GM19035 (cell line): ENCODE results near the gene VPS25.

ENCODE experiments used
- ATAC-seq: cut with Tn5 transposase; IDR thresholded peaks from one replicate; pipeline ENCODE4 v1.9.1; 2021; ENCODE audit not compliant: unreplicated experiment

Gene VPS25

GRCh38 chr17:42792545-42792944 lies 19.3 kb downstream of the VPS25 start:
- ATAC-seq: no peak

- ATAC-seq: no peak
Observed at GRCh38 chr17:42795061-42795460, 21.8 kb downstream of the VPS25 start.

- ATAC-seq: no peak
Observed at GRCh38 chr17:42795465-42795864, 22.2 kb downstream of the VPS25 start.

GRCh38 chr17:42796066-42796758 lies 23.0 kb downstream of the VPS25 start:
- ATAC-seq: no peak

GRCh38 chr17:42797067-42798007 lies 24.1 kb downstream of the VPS25 start:
- ATAC-seq: no peak

- ATAC-seq: no peak
Observed at GRCh38 chr17:42798011-42798382, 24.7 kb downstream of the VPS25 start.

- peak; percentile 82 for ATAC-seq
Observed at GRCh38 chr17:42798383-42799380, 25.4 kb downstream of the VPS25 start, which contains the start of the genes CNTD1 and COA3. Gene CNTD1, plus strand, starts transcription at chr17:42798861. Its CDS starts 207 bp downstream, at chr17:42799068. Gene COA3, minus strand, starts transcription at chr17:42798704. Its CDS starts 23 bp downstream, at chr17:42798681.

GRCh38 chr17:42803074-42803883 lies 30.0 kb downstream of the VPS25 start:
- no peak for ATAC-seq

GRCh38 chr17:42804918-42805367 lies 31.7 kb downstream of the VPS25 start:
- ATAC-seq: no peak

GRCh38 chr17:42806249-42806648 lies 33.0 kb downstream of the VPS25 start:
- ATAC-seq: no peak

- no peak for ATAC-seq
Observed at GRCh38 chr17:42809250-42809649, 36.0 kb downstream of the VPS25 start.

GRCh38 chr17:42814633-42815399 lies 41.6 kb downstream of the VPS25 start:
- ATAC-seq: no peak

- no peak for ATAC-seq
Observed at GRCh38 chr17:42817866-42818265, 44.6 kb downstream of the VPS25 start.

- no peak for ATAC-seq
Observed at GRCh38 chr17:42818379-42818778, 45.1 kb downstream of the VPS25 start.

GRCh38 chr17:42819939-42820535 lies 46.8 kb downstream of the VPS25 start:
- no peak for ATAC-seq

- ATAC-seq: no peak
Observed at GRCh38 chr17:42821176-42821575, 47.9 kb downstream of the VPS25 start.

GRCh38 chr17:42827472-42827871 lies 54.2 kb downstream of the VPS25 start:
- no peak for ATAC-seq
